ENCODE data around the gene CAMK1D. TPM values are rescaled to one million over a fixed set of nuclear protein-coding genes. Genes with fewer than 3 reads are reported as not detected.

The CAMK1D gene
- polyA plus RNA-seq, 2 of the 4 experiments (the other 2 are of a cell fraction) = 6.6 to 12.5 TPM

- TF ChIP-seq REST (IDR thresholded peaks at IDR 0.05) (no peak), CTCF (IDR thresholded peaks at IDR 0.05) (no peak), ESRRA (IDR thresholded peaks at IDR 0.05; ENCODE audit: borderline replicate concordance, low read length) (no peak), HEYL (CRISPR knock-in tag; IDR thresholded peaks at IDR 0.05) (no peak), FOXS1 (CRISPR knock-in tag; IDR thresholded peaks at IDR 0.05) (no peak)
These were observed 39.3 kb downstream of the CAMK1D start (continued) for GRCh38 chr10:12388671-12389070.

- ChIA-PET POLR2A (no interaction called here), CTCF (no interaction called here)
- Histone ChIP-seq H3K27ac (peak overlapping the region in 1 of 2 experiments; percentile 30; a peak in 1 of 6 replicates), H3K9me3 (peaks cover 7% of the 10 kb centered on the region; the same call in 1 of the 3 replicates), H3K4me2 (no peak overlapping the region), H3K4me1 (peaks cover 6% of the 10 kb centered on the region; the same call in 1 of the 3 replicates), H3K4me3 (no peak overlapping the region)
- no peak for DNase-seq (ENCODE audit: low read depth in 1 of 2, low spot score in 1 of 2)
- no peak for FAIRE-seq
- peak; percentile 13 to 45; a peak in 4 of 6 replicates for ATAC-seq
- 55% methylated on average over 13 of the region's 17 CpGs for WGBS (ENCODE audit: missing lambda C conversion rate)
- TF ChIP-seq ZSCAN20 (CRISPR knock-in tag; IDR thresholded peaks at IDR 0.05) (no peak), KDM5A (IDR thresholded peaks at IDR 0.05) (no peak), HDAC2 (IDR thresholded peaks at IDR 0.05) (no peak), MAFK (IDR thresholded peaks at IDR 0.05; ENCODE audit: partially characterized antibody) (no peak), FOSB (CRISPR knock-in tag; IDR thresholded peaks at IDR 0.05) (no peak), REST (IDR thresholded peaks at IDR 0.05) (no peak), CHD2 (IDR thresholded peaks at IDR 0.05; ENCODE audit: low read length, partially characterized antibody) (no peak), FOSL2 (IDR thresholded peaks at IDR 0.05) (no peak), FOSL2 (CRISPR knock-in tag; IDR thresholded peaks at IDR 0.05) (no peak), RAD21 (conservative IDR thresholded peaks at IDR 0.05 in 1 of 2, IDR thresholded peaks at IDR 0.05 in 1 of 2) (no peak), HEYL (CRISPR knock-in tag; IDR thresholded peaks at IDR 0.05) (no peak), NR3C1 (IDR thresholded peaks at IDR 0.05) (no peak), ZNF302 (CRISPR knock-in tag; IDR thresholded peaks at IDR 0.05) (no peak), HOXA7 (CRISPR knock-in tag; IDR thresholded peaks at IDR 0.05) (no peak), ZFP36 (IDR thresholded peaks at IDR 0.05; ENCODE audit: borderline replicate concordance, partially characterized antibody) (no peak)
- TF ChIP-seq, protein P1, sequence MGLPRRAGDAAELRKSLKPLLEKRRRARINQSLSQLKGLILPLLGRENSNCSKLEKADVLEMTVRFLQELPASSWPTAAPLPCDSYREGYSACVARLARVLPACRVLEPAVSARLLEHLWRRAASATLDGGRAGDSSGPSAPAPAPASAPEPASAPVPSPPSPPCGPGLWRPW (IDR thresholded peaks at IDR 0.05) = no peak
- TF ChIP-seq, protein P2, sequence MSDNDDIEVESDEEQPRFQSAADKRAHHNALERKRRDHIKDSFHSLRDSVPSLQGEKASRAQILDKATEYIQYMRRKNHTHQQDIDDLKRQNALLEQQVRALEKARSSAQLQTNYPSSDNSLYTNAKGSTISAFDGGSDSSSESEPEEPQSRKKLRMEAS (IDR thresholded peaks at IDR 0.05) = no peak
These were observed 39.9 kb downstream of the CAMK1D start for GRCh38 chr10:12389154-12389734.
